ENCODE data around the gene GSC. TPM values are rescaled to one million over a fixed set of nuclear protein-coding genes. Genes with fewer than 3 reads are reported as not detected.

GSC gene
- total RNA-seq, 1 donor from 2014 or later: 0.50 TPM

GRCh38 chr14:94780536-94781399, 10.9 kb upstream of the GSC start:
- Histone ChIP-seq H3K27me3 (ENCODE audit: low read depth) (peaks cover 46% of the 10 kb centered on the region), H3K36me3 (no peaks in the 10 kb centered on the region), H3K4me3 (no peak overlapping the region), H3K27ac (no peak overlapping the region), H3K4me1 (no peaks in the 10 kb centered on the region), H3K9me3 (no peaks in the 10 kb centered on the region)
- intact Hi-C loops (cut with DNase I): no loop called here
- no peak for DNase-seq
- ATAC-seq: no peak
- TF ChIP-seq, protein P1, sequence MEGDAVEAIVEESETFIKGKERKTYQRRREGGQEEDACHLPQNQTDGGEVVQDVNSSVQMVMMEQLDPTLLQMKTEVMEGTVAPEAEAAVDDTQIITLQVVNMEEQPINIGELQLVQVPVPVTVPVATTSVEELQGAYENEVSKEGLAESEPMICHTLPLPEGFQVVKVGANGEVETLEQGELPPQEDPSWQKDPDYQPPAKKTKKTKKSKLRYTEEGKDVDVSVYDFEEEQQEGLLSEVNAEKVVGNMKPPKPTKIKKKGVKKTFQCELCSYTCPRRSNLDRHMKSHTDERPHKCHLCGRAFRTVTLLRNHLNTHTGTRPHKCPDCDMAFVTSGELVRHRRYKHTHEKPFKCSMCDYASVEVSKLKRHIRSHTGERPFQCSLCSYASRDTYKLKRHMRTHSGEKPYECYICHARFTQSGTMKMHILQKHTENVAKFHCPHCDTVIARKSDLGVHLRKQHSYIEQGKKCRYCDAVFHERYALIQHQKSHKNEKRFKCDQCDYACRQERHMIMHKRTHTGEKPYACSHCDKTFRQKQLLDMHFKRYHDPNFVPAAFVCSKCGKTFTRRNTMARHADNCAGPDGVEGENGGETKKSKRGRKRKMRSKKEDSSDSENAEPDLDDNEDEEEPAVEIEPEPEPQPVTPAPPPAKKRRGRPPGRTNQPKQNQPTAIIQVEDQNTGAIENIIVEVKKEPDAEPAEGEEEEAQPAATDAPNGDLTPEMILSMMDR (IDR thresholded peaks at IDR 0.05): no peak

DNA sequence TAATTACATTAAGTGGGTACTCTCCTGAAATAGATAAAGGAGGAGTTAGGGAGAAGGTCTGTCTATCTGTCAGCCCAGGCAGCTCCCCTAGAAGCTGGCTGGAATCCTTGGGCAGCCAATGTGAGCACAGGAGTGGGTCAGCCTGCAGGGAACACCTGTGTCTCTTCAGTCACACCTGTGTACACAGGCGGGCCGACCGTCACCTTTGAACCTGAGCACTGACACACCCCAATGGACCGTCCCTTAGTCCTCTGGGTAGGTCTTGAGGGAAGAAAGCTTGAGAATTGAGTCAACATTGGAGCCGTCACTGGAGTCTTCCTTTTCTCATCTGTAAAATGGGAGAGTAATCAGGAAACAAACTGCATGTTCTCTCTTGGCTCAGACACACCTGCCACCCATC, 9.8 kb upstream of the GSC start:
- no peaks in the 10 kb centered on the region for H3K36me3 ChIP-seq
- H3K4me3 ChIP-seq: no peak overlapping the region
- H3K27me3 ChIP-seq (ENCODE audit: low read depth): peaks cover 56% of the 10 kb centered on the region
- ATAC-seq: no peak
- intact Hi-C loops (cut with DNase I): no loop called here
- DNase-seq: no peak
- no peaks in the 10 kb centered on the region for H3K4me1 ChIP-seq
- no peak overlapping the region for H3K27ac ChIP-seq
- H3K9me3 ChIP-seq: no peaks in the 10 kb centered on the region
- TF ChIP-seq, protein P1 (IDR thresholded peaks at IDR 0.05): no peak

DNA sequence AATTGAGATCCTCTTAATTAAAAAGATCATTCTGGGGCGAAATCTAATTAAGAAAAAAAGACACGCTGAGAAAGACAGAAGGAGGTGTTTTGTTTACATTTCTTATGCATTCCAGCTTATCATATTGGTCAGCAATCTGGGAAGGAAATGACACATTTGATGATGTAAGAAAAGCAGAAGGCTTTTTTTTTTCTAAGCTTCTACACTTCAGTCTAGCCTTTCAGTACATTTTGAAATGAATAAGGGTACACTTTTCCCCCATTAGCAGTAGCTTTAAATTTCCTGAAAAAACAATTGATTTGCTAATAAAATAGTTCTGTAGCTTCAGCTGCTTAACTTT, 5.9 kb upstream of the GSC start:
- DNase-seq: no peak
- Histone ChIP-seq H3K4me1 (no peaks in the 10 kb centered on the region), H3K27ac (no peak overlapping the region), H3K36me3 (no peaks in the 10 kb centered on the region), H3K27me3 (ENCODE audit: low read depth) (peaks cover 94% of the 10 kb centered on the region), H3K9me3 (no peaks in the 10 kb centered on the region), H3K4me3 (no peak overlapping the region)
- intact Hi-C loops (cut with DNase I): no loop called here
- ATAC-seq: no peak
- TF ChIP-seq, protein P1 (IDR thresholded peaks at IDR 0.05): no peak

- TF ChIP-seq, protein P1 (IDR thresholded peaks at IDR 0.05): no peak
Observed at GRCh38 chr14:94775091-94775870, 5.4 kb upstream of the GSC start.

DNA sequence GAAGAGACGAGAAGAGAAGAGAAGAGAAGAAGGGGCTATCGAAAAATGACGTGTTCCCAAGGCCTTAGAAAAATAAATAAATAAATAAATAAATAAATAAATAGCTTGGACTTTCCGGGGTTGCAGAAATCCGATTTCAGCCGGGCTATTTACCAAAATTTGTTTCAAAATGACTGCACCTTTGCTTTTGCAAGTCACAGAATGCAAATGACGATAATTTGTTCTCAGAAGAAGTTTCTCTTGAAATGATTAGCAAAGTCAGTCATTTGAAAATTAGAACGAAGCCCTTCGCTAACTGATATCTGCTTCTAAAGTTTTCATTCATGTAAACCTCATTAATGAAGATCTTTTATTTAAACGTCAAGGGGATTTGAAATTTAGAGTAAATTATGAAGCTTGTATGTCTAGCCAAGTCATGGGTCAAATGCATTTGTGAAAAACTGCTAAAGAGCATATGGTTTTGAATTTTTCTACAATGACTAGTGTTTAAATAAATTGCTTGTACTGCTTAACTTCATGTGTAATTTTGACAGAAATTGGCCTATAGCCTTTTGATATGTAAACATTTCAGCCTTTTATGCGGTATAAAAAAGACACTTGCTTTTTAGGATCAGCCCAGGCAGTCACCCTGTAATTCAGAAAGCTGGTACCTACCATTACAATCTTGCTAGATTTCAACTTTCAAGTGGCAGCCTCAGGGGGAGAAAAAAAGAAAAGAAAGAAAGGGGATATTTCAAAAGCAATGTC, 4.6 kb upstream of the GSC start:
- intact Hi-C loops (cut with DNase I): no loop called here
- H3K27ac ChIP-seq: no peak overlapping the region
- ATAC-seq: no peak
- H3K4me1 ChIP-seq: peaks cover 4% of the 10 kb centered on the region
- TF ChIP-seq, protein P1 (IDR thresholded peaks at IDR 0.05): no peak
- no peak overlapping the region for H3K4me3 ChIP-seq
- no peaks in the 10 kb centered on the region for H3K36me3 ChIP-seq
- DNase-seq: no peak
- H3K27me3 ChIP-seq (ENCODE audit: low read depth): peaks cover 99% of the 10 kb centered on the region
- H3K9me3 ChIP-seq: no peaks in the 10 kb centered on the region

More at GRCh38 chr14:94775091-94775870, 5.4 kb upstream of the GSC start:
- Histone ChIP-seq H3K27me3 (ENCODE audit: low read depth) (peaks cover 94% of the 10 kb centered on the region), H3K36me3 (no peaks in the 10 kb centered on the region), H3K9me3 (no peaks in the 10 kb centered on the region), H3K27ac (no peak overlapping the region), H3K4me1 (no peaks in the 10 kb centered on the region), H3K4me3 (no peak overlapping the region)
- intact Hi-C loops (cut with DNase I): no loop called here
- no peak for ATAC-seq
- DNase-seq: no peak
